BE2C (cell line): ENCODE data around the gene RBMXL3.

Source experiments
- DNase-seq: peaks from one replicate; pipeline ENCODE4 v3.0.0-alpha.2; 2020
- H3K27me3 ChIP-seq: fragments of 250-450 bp; sonication (Bioruptor Pico); 2 replicates; pipeline ENCODE4 v1.5.1; 2020; ENCODE audit warnings: mild to moderate bottlenecking
- H3K36me3 ChIP-seq: fragments of 250-450 bp; sonication (Bioruptor Pico); 2 replicates; pipeline ENCODE4 v1.5.1; 2020; ENCODE audit warnings: mild to moderate bottlenecking
- H3K4me1 ChIP-seq: fragments of 250-450 bp; sonication (Bioruptor Pico); 2 replicates; pipeline ENCODE4 v1.5.1; 2020
- H3K4me3 ChIP-seq: 2 replicates; pipeline ENCODE4 v1.5.1; 2011; ENCODE audit warnings: low read depth, low read length
- H3K9me3 ChIP-seq: fragments of 250-450 bp; sonication (Bioruptor Pico); 2 replicates; pipeline ENCODE4 v1.5.1; 2020
- CTCF ChIP-seq: IDR thresholded peaks from 2 replicates; pipeline ENCODE4 v1.5.1; 2012; ENCODE audit warnings: mild to moderate bottlenecking, low read depth, low read length

The RBMXL3 gene

GRCh38 chrX:115178473-115178872 lies 10.7 kb upstream of the RBMXL3 start:
- no peak for TF ChIP-seq CTCF
- Histone ChIP-seq H3K27me3 (no peaks in the 10 kb centered on the region), H3K4me1 (no peaks in the 10 kb centered on the region), H3K4me3 (no peak overlapping the region), H3K9me3 (no peaks in the 10 kb centered on the region), H3K36me3 (no peaks in the 10 kb centered on the region)
- no peak for DNase-seq

GRCh38 chrX:115183980-115184379 lies 5.2 kb upstream of the RBMXL3 start:
- no peaks in the 10 kb centered on the region for H3K27me3 ChIP-seq
- DNase-seq, result no peak
- no peaks in the 10 kb centered on the region for H3K4me1 ChIP-seq
- no peak for TF ChIP-seq CTCF
- no peaks in the 10 kb centered on the region for H3K9me3 ChIP-seq
- no peaks in the 10 kb centered on the region for H3K36me3 ChIP-seq
- no peak overlapping the region for H3K4me3 ChIP-seq

GRCh38 chrX:115189646-115190635 lies 731 bp downstream of the RBMXL3 start:
- no peak overlapping the region for H3K4me3 ChIP-seq
- no peak for TF ChIP-seq CTCF
- DNase-seq, result no peak
- no peaks in the 10 kb centered on the region for H3K9me3 ChIP-seq
- no peaks in the 10 kb centered on the region for H3K27me3 ChIP-seq
- no peaks in the 10 kb centered on the region for H3K4me1 ChIP-seq
- H3K36me3 ChIP-seq, result no peaks in the 10 kb centered on the region

GRCh38 chrX:115190636-115191489 lies 1.7 kb downstream of the RBMXL3 start:
- no peaks in the 10 kb centered on the region for H3K4me1 ChIP-seq
- H3K36me3 ChIP-seq, result no peaks in the 10 kb centered on the region
- no peak for DNase-seq
- no peak for TF ChIP-seq CTCF
- H3K9me3 ChIP-seq, result no peaks in the 10 kb centered on the region
- H3K4me3 ChIP-seq, result no peak overlapping the region
- no peaks in the 10 kb centered on the region for H3K27me3 ChIP-seq

GRCh38 chrX:115191490-115192243 lies 2.5 kb downstream of the RBMXL3 start:
- H3K27me3 ChIP-seq, result no peaks in the 10 kb centered on the region
- DNase-seq, result no peak
- H3K4me3 ChIP-seq, result no peak overlapping the region
- no peak for TF ChIP-seq CTCF
- no peaks in the 10 kb centered on the region for H3K4me1 ChIP-seq
- no peaks in the 10 kb centered on the region for H3K9me3 ChIP-seq
- H3K36me3 ChIP-seq, result no peaks in the 10 kb centered on the region
